Activated CD4-positive, alpha-beta T cell treated with anti-CD3 and anti-CD28 coated beads for 36 hours (primary cell): ENCODE data around the gene CEMIP. TPM values are rescaled to one million over a fixed set of nuclear protein-coding genes. Genes with fewer than 3 reads are reported as not detected.

Experiments
- ATAC-seq: fragments of 200-7000 bp; cut with Tn5 transposase; one replicate; pipeline ENCODE4 v1.10.0; 2021; ENCODE audit warnings: mild to moderate bottlenecking, moderate library complexity
- CTCF ChIA-PET: fragments of 350-600 bp; sonication (Branson Sonifier 250); formaldehyde crosslinking; loops from one replicate; lab custom pipeline; 2021; ENCODE audit warnings: antibody characterized with exemption; lab: Charles Lee
- POLR2A ChIA-PET: fragments of 350-600 bp; sonication (Branson Sonifier 250); formaldehyde crosslinking; loops from one replicate; lab custom pipeline; 2021; ENCODE audit warnings: antibody characterized with exemption, inconsistent platforms; lab: Charles Lee
- DNase-seq: peaks from one replicate; pipeline ENCODE4 v3.0.0-alpha.2; 2020
- H3K27ac Mint-ChIP-seq: one replicate; pipeline ENCODE4 v1.8.0; 2021; ENCODE audit warnings: mixed read lengths
- H3K27me3 Mint-ChIP-seq: one replicate; pipeline ENCODE4 v1.8.0; 2021; ENCODE audit warnings: mixed read lengths
- H3K36me3 Mint-ChIP-seq: one replicate; pipeline ENCODE4 v1.8.0; 2021; ENCODE audit warnings: low read depth, mixed read lengths
- H3K4me1 Mint-ChIP-seq: one replicate; pipeline ENCODE4 v1.8.0; 2021; ENCODE audit warnings: mixed read lengths
- H3K4me3 Mint-ChIP-seq: one replicate; pipeline ENCODE4 v1.8.0; 2021; ENCODE audit warnings: mild to moderate bottlenecking, moderate library complexity, mixed read lengths
- H3K9me3 Mint-ChIP-seq: one replicate; pipeline ENCODE4 v1.8.0; 2021; ENCODE audit warnings: low read depth, mixed read lengths
- intact Hi-C, 2 experiments: fragments of 100-400 bp; cut with DNase I in 1 of 2; cut with micrococcal nuclease in 1 of 2; formaldehyde crosslinking; loops; one replicate each; pipeline versions ENCODE4 v1.14.2 to v1.15.1; 2022 to 2024; cut with DNase I, micrococcal nuclease
- total RNA-seq, 2 experiments: library from RNA; stranded (reverse); gene quantifications; one replicate each; pipeline ENCODE4 v1.2.3, GENCODE V29; 2021

Gene CEMIP
- total RNA-seq, 2 experiments from 2014 or later = 0.04 TPM; not detected in 1

DNA sequence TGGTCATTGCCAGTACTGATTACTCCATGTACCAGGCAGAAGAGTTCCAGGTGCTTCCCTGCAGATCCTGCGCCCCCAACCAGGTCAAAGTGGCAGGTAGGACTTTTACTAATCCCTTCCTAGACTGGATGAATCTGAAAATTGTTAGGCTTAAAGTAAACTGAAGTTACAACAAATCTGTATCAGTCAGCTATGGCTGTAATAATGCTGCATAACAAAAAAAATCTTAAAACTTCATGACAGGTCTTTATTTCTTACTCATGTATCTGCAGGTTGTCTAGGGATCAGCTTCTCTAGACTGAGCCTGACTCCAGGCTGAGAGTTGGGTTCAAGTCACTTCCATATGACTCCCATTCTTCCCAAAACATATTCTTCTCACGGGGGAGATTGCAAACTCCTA lies 116.8 kb downstream of the CEMIP start:
- intact Hi-C loops = no loop called here
- Mint-ChIP-seq H3K4me1 (no peaks in the 10 kb centered on the region), H3K27ac (no peak overlapping the region), H3K27me3 (no peaks in the 10 kb centered on the region), H3K36me3 (peaks cover 22% of the 10 kb centered on the region), H3K9me3 (peaks cover 8% of the 10 kb centered on the region), H3K4me3 (no peak overlapping the region)
- DNase-seq (no peak), ATAC-seq (no peak)
- ChIA-PET POLR2A (no interaction called here), CTCF (no interaction called here)

DNA sequence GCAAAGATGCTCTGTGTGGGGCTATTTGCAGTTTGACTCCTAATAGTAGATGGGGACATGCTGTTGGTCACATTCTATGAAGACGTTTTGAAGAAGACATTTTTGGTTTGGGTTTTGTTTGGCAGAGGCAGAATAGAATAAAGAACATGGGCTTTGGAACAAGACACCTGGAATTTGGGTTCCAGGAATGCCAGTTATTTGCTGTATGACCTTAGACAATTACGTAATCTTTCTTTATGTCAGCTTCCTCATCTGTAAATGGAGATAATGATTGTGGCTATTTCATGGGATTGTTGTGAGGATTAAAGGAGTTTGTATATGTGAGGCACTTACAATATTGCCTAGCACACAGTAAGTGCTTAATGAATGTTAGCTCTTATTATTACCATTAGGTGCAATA lies 118.9 kb downstream of the CEMIP start:
- H3K4me1 Mint-ChIP-seq = no peaks in the 10 kb centered on the region
- H3K27ac Mint-ChIP-seq = no peak overlapping the region
- intact Hi-C loops = no loop called here
- H3K27me3 Mint-ChIP-seq = no peaks in the 10 kb centered on the region
- H3K9me3 Mint-ChIP-seq = peaks cover 8% of the 10 kb centered on the region
- ATAC-seq (no peak), DNase-seq (no peak)
- peaks cover 22% of the 10 kb centered on the region for H3K36me3 Mint-ChIP-seq
- no peak overlapping the region for H3K4me3 Mint-ChIP-seq
- ChIA-PET CTCF (no interaction called here), POLR2A (no interaction called here)

DNA sequence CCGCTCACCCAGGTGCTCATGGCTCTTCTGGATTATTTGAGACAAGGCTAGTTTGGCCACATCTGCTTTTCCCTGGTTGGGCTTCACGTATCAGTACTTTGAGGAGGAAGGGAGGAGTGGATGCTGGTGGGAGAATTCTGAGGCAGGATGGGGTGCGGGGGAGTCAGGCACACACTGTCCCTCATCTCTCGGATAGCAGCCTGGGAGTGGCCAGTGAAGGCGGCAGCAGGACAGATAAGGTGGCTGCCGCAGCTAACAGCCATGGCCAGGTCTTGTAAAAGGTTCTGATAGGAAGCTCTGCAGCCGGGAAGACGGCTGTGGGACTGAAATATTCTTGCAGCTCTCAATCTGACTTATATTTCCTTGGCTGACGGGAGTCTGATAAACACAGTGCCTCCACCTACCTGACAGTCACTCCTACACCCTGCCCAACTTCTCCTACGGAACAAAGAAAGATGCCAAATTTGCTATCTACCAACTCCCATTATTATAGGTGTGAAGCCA lies 123.2 kb downstream of the CEMIP start:
- CTCF ChIA-PET = no interaction called here
- Mint-ChIP-seq H3K27me3 (no peaks in the 10 kb centered on the region), H3K4me3 (no peak overlapping the region), H3K9me3 (no peaks in the 10 kb centered on the region), H3K36me3 (peaks cover 5% of the 10 kb centered on the region), H3K4me1 (no peaks in the 10 kb centered on the region), H3K27ac (no peak overlapping the region)
- intact Hi-C loops = no loop called here
- no peak for DNase-seq
- POLR2A ChIA-PET = no interaction called here
- no peak for ATAC-seq

DNA sequence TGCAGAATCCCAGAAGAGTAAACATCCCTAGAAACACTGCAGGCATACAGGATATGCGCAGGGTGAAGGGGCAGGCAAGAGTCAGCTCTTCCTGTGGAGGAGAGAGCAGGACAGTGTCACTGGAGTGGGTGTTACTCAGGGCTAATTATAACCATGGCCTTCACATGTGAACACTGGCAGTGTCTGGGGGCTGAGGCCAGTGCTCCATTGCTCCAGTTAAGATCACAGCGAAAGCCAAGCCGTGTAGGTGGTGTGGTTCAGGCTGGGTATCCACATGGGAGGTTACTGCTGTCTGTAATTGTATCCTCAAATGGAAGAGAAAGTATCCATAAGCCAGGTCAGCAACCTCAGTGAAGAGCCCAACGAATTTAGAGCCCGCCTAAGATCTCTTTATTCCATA lies 125.8 kb downstream of the CEMIP start:
- no peak for ATAC-seq
- Mint-ChIP-seq H3K4me1 (no peaks in the 10 kb centered on the region), H3K36me3 (peaks cover 13% of the 10 kb centered on the region), H3K27me3 (no peaks in the 10 kb centered on the region), H3K27ac (no peak overlapping the region), H3K4me3 (no peak overlapping the region), H3K9me3 (no peaks in the 10 kb centered on the region)
- POLR2A ChIA-PET = no interaction called here
- CTCF ChIA-PET = no interaction called here
- intact Hi-C loops = no loop called here
- DNase-seq = no peak

DNA sequence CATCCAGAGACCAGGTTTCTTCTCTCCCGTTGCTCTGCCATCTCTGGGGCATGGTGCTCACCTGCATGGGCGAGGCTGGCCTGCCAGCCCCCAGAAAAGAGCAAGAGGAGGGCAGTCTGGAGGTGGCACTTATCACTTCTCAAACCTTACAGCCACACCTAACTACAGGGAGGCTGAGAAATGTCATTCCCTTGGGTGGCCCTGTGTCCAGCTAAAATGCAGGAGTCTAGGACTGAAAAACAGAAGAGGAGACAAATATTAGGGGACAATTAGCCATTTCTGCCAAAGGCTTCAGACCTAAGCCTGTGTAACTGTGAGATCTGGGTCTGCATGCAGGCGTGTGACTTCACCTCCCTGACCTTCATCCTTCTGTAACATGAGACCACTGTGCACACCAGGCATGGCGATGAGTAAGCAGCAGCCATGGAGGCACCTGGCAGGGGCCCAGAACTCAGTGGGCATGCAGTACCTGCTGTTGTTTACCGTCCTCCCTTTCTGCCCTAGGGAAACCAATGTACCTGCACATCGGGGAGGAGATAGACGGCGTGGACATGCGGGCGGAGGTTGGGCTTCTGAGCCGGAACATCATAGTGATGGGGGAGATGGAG lies 127.1 kb downstream of the CEMIP start:
- ChIA-PET POLR2A (no interaction called here), CTCF (no interaction called here)
- ATAC-seq (no peak), DNase-seq (no peak)
- H3K4me1 Mint-ChIP-seq = no peaks in the 10 kb centered on the region
- no peaks in the 10 kb centered on the region for H3K9me3 Mint-ChIP-seq
- H3K4me3 Mint-ChIP-seq = no peak overlapping the region
- peaks cover 22% of the 10 kb centered on the region for H3K36me3 Mint-ChIP-seq
- intact Hi-C loops = no loop called here
- H3K27ac Mint-ChIP-seq = no peak overlapping the region
- no peaks in the 10 kb centered on the region for H3K27me3 Mint-ChIP-seq

DNA sequence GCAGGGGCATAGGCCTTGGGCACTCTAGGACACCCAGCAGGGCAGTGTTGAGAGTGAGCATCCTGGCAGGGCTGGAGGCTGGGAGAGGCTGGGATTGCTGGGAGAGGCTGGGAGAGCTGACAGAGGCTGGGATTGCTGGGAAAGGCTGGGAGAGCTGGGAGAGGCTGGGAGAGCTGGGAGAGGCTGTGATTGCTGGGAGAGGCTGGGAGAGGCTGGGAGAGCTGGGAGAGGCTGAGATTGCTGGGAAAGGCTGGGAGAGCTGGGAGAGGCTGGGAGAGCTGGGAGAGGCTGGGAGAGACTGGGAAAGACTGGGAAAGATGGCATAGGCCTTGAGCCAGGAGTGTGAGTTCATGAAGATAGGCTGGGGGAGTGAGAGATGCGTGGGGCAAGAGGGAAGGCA lies 132.7 kb downstream of the CEMIP start:
- Mint-ChIP-seq H3K4me1 (no peaks in the 10 kb centered on the region), H3K27ac (no peak overlapping the region), H3K27me3 (no peaks in the 10 kb centered on the region), H3K4me3 (no peak overlapping the region), H3K9me3 (no peaks in the 10 kb centered on the region), H3K36me3 (peaks cover 22% of the 10 kb centered on the region)
- DNase-seq (no peak), ATAC-seq (no peak)
- ChIA-PET CTCF (interaction anchor here (0.6 to 1.2 kb wide), 2 partner anchors 58 to 209 kb away, joined by 3 to 4 read pairs; no protein-coding TSS in a partner anchor), POLR2A (interaction anchor here (0.6 kb wide), 1 partner anchor 13 kb away, joined by 4 read pairs; no protein-coding TSS in a partner anchor)
- intact Hi-C loops = no loop called here

DNA sequence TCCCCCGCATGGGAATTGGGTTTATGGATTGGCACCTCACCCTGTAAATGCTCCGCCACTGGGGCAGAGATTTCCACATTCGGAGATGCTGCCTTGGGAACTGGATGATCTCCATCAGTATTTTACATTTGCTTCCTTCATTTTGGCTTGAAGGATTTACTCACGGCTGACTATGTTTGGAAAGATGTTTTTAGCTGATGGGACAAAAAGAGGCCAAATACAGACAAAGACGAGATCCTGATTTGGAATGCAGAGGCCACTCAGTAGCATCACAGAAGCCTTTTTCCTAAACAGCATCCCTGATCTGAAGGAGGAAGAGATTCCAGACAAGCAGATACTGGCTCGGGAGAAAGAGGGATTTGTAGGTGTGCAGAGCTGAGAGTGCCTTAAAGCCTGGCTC lies 133.5 kb downstream of the CEMIP start:
- H3K27ac Mint-ChIP-seq = no peak overlapping the region
- intact Hi-C loops = no loop called here
- DNase-seq = no peak
- no peaks in the 10 kb centered on the region for H3K27me3 Mint-ChIP-seq
- ATAC-seq = no peak
- peaks cover 22% of the 10 kb centered on the region for H3K36me3 Mint-ChIP-seq
- no peaks in the 10 kb centered on the region for H3K9me3 Mint-ChIP-seq
- no peaks in the 10 kb centered on the region for H3K4me1 Mint-ChIP-seq
- H3K4me3 Mint-ChIP-seq = no peak overlapping the region
- POLR2A ChIA-PET = no interaction called here
- CTCF ChIA-PET = interaction anchor here (0.6 to 1.1 kb wide), 2 partner anchors 8 to 210 kb away, joined by 3 read pairs; no protein-coding TSS in a partner anchor

DNA sequence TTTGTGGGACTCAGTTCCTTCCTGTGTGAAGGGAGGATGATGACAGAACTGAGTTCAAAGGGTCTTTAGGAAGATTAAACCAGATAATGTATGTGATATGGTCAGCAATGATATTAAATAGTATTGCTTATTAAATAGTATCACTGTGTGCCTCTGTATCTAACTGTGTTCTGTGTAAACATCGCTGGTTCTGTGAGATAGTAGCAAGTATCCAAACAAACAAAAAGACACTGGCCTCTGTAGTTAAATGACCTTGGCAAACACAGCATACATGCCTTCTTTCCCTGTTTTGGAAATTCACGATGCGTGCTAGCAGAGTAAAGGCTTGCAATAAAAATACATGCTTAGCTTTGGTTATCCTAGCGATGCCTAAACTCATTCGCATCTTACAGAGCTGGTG lies 134.4 kb downstream of the CEMIP start:
- H3K9me3 Mint-ChIP-seq = no peaks in the 10 kb centered on the region
- ATAC-seq = no peak
- peaks cover 2% of the 10 kb centered on the region for H3K4me1 Mint-ChIP-seq
- no peak for DNase-seq
- intact Hi-C loops = no loop called here
- H3K27ac Mint-ChIP-seq = no peak overlapping the region
- CTCF ChIA-PET = interaction anchor here (1.1 kb wide), 1 partner anchor 8 kb away, joined by 3 read pairs; no protein-coding TSS in a partner anchor
- H3K27me3 Mint-ChIP-seq = no peaks in the 10 kb centered on the region
- no peak overlapping the region for H3K4me3 Mint-ChIP-seq
- peaks cover 22% of the 10 kb centered on the region for H3K36me3 Mint-ChIP-seq
- POLR2A ChIA-PET = no interaction called here

DNA sequence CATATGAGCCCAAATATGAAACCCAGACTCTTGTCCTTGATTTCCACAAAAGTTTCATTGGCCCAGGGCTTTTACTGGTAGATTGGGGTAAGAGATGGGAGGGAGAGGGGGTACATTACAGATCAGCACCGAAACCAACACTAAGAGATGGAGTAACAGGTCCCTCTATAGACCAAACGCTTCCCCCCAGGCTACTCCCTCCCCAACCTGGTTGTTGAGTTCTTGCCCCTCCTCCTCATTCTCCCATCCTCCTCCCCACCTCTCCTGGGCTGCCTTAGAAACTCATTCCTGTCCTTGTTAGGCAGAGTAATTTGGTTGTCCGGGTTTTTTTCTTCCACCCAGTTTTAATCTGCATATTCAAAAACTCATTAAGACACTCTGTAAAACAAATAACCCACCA lies 136.3 kb downstream of the CEMIP start:
- CTCF ChIA-PET = no interaction called here
- POLR2A ChIA-PET = no interaction called here
- Mint-ChIP-seq H3K27me3 (no peaks in the 10 kb centered on the region), H3K36me3 (peaks cover 5% of the 10 kb centered on the region), H3K27ac (no peak overlapping the region), H3K4me1 (peaks cover 9% of the 10 kb centered on the region), H3K9me3 (no peaks in the 10 kb centered on the region), H3K4me3 (no peak overlapping the region)
- DNase-seq (no peak), ATAC-seq (no peak)
- intact Hi-C loops = no loop called here

DNA sequence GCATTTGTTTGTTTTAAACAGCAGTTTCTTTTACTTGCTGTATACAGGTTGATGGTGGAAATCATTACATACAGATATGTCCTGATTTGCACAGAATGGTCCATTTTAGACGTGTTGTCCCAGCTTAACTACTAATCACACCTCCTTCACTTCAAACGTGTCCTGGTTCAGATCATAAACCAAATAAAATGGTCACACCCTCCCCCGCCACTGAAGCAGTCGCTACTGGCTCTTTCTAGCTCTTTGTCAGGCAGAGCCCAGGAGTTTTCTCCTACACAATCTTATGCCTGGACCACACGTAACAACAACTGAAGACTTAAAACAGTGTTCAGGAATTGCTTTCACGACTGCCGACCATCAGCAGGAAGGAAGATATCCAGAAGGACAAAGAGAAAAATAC lies 136.9 kb downstream of the CEMIP start:
- intact Hi-C loops = no loop called here
- H3K4me3 Mint-ChIP-seq = no peak overlapping the region
- H3K4me1 Mint-ChIP-seq = peaks cover 15% of the 10 kb centered on the region
- ATAC-seq = no peak
- no peak for DNase-seq
- H3K27ac Mint-ChIP-seq = no peak overlapping the region
- H3K9me3 Mint-ChIP-seq = no peaks in the 10 kb centered on the region
- no peaks in the 10 kb centered on the region for H3K27me3 Mint-ChIP-seq
- peaks cover under 1% of the 10 kb centered on the region for H3K36me3 Mint-ChIP-seq
- POLR2A ChIA-PET = no interaction called here
- CTCF ChIA-PET = no interaction called here

DNA sequence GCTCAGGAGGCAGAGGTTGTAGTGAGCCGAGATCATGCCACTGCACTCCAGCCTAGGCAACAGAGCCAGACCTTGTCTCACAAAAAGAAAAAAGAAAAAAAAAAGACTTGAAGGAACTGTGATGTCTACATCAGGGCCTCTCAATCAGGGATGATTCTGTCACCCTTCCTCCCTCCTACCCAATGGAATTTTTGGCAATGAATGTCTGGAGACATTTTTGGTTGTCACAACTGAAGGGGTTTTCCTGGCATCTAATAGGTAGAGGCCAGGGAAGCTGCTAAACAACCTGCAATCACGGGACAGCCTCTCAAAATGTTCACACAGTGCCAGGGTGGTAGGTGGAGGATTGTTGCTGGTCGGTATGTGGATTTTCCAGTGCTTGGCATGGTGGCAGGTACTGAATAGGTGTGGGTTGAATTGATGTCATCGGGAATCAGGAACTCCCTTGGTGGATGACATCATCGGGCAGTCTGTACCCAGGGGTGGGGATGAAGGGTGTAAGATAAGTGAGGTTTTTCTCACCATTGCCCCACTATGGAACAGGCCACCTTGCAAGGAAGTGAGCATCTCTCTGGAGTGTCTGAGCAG lies 139.1 kb downstream of the CEMIP start:
- no peak overlapping the region for H3K4me3 Mint-ChIP-seq
- CTCF ChIA-PET = no interaction called here

DNA sequence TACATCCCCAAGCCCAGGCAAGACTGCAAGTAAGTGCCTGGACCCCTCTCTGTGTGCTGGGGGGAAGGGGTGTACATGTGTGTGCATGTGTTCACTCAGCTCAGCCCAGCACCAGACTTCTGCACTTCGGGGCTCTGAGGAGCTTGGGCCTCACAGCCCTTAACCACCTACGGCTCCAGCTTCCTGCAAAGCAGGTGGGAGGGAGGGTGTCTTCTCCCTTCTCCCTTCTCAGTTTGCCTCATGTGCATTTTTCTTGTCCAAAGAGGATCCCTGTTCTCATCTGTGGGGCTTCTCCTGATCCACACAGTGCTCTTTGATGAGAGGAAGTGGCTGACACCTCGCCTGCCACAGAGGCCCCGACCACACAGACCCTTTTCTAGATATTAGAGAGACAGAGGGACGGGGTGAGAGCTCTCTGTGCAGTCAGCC lies 141.1 kb downstream of the CEMIP start:
- H3K27ac Mint-ChIP-seq = no peak overlapping the region
- no peaks in the 10 kb centered on the region for H3K9me3 Mint-ChIP-seq
- no peaks in the 10 kb centered on the region for H3K36me3 Mint-ChIP-seq
- no peak overlapping the region for H3K4me3 Mint-ChIP-seq
- no peaks in the 10 kb centered on the region for H3K27me3 Mint-ChIP-seq
- intact Hi-C loops = no loop called here
- H3K4me1 Mint-ChIP-seq = peaks cover 22% of the 10 kb centered on the region
- CTCF ChIA-PET = no interaction called here
- POLR2A ChIA-PET = no interaction called here
- DNase-seq (peak; percentile 52), ATAC-seq (peak; percentile 73)

More for the DNA sequence above, 139.1 kb downstream of the CEMIP start:
- Mint-ChIP-seq H3K4me1 (peaks cover 18% of the 10 kb centered on the region), H3K9me3 (no peaks in the 10 kb centered on the region), H3K27ac (no peak overlapping the region), H3K36me3 (no peaks in the 10 kb centered on the region), H3K27me3 (no peaks in the 10 kb centered on the region)
- ATAC-seq = no peak
- POLR2A ChIA-PET = no interaction called here
- DNase-seq = no peak
- intact Hi-C loops = no loop called here
